ENCODE data around the gene NDUFB2.

DNA sequence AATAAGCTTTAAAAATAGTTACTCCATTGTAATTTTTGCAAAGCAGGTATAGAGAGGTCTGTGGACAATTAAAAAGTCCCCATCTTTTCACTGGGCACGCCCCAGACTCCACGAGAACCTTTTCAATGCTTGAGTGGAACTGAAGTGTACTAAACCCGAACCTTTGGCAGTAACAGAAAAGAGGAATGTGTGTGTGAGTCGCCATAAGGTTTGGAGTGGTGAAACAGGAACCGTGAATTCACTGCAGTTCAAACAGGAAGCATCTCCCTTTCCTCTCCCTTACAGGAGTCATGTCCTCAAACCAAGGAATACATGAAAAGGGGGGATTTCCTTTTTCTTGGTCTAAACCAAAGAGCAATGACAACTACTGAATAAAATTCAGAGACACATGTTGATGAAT, 23.2 kb downstream of the NDUFB2 start:
- TF ChIP-seq CTCF (IDR thresholded peaks at IDR 0.05), result no peak
- TF ChIP-seq POLR2A (IDR thresholded peaks at IDR 0.05), result no peak

All from testis (tissue), 2 donors.